ENCODE results near the gene ADGRF5.

Gene ADGRF5

DNA sequence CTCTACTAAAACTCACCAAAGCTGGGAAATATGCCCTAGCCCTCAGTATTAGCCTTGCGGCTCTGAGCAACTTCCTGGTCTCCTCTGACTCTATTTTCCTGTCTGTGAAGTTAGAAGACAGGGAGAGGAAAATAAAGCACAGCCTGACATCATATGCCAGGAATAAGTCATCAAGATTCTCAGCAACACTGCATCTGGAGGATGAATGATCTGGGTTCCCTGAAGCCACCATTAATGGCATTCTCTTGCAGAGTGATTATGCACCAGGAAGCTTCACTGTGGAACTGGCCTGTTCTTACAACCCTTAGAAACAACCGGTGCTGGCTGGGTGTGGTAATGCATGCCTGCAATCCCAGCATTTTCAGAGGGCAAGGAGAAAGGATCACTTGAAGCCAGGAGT lies 12.4 kb downstream of the ADGRF5 start:
- TF ChIP-seq CEBPB (IDR thresholded peaks at IDR 0.05), result no peak
- no peak for TF ChIP-seq FOXM1 (IDR thresholded peaks at IDR 0.05; ENCODE audit: borderline replicate concordance, low read depth)
- no peak for TF ChIP-seq TCF12 (IDR thresholded peaks at IDR 0.05; ENCODE audit: low read depth)
- no peak for TF ChIP-seq EGR1 (IDR thresholded peaks at IDR 0.05)
- no peak for TF ChIP-seq CREB1 (IDR thresholded peaks at IDR 0.05; ENCODE audit: low read depth)
- TF ChIP-seq, protein P1, sequence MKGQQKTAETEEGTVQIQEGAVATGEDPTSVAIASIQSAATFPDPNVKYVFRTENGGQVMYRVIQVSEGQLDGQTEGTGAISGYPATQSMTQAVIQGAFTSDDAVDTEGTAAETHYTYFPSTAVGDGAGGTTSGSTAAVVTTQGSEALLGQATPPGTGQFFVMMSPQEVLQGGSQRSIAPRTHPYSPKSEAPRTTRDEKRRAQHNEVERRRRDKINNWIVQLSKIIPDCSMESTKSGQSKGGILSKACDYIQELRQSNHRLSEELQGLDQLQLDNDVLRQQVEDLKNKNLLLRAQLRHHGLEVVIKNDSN (IDR thresholded peaks at IDR 0.05), result no peak
- TF ChIP-seq YY1 (IDR thresholded peaks at IDR 0.05; ENCODE audit: low read depth), result no peak
- TF ChIP-seq TEAD4 (IDR thresholded peaks at IDR 0.05), result no peak
- no peak for TF ChIP-seq TAF1 (IDR thresholded peaks at IDR 0.05; ENCODE audit: low read depth)
- TF ChIP-seq ZBTB7A (IDR thresholded peaks at IDR 0.05; ENCODE audit: low read depth), result no peak
- TF ChIP-seq NFIC (IDR thresholded peaks at IDR 0.05), result no peak
- TF ChIP-seq RAD21 (IDR thresholded peaks at IDR 0.05; ENCODE audit: low read depth), result no peak
- TF ChIP-seq, protein P2, sequence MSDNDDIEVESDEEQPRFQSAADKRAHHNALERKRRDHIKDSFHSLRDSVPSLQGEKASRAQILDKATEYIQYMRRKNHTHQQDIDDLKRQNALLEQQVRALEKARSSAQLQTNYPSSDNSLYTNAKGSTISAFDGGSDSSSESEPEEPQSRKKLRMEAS (IDR thresholded peaks at IDR 0.05), result no peak
- TF ChIP-seq EP300 (IDR thresholded peaks at IDR 0.05; ENCODE audit: borderline replicate concordance), result no peak
- TF ChIP-seq, protein P3, sequence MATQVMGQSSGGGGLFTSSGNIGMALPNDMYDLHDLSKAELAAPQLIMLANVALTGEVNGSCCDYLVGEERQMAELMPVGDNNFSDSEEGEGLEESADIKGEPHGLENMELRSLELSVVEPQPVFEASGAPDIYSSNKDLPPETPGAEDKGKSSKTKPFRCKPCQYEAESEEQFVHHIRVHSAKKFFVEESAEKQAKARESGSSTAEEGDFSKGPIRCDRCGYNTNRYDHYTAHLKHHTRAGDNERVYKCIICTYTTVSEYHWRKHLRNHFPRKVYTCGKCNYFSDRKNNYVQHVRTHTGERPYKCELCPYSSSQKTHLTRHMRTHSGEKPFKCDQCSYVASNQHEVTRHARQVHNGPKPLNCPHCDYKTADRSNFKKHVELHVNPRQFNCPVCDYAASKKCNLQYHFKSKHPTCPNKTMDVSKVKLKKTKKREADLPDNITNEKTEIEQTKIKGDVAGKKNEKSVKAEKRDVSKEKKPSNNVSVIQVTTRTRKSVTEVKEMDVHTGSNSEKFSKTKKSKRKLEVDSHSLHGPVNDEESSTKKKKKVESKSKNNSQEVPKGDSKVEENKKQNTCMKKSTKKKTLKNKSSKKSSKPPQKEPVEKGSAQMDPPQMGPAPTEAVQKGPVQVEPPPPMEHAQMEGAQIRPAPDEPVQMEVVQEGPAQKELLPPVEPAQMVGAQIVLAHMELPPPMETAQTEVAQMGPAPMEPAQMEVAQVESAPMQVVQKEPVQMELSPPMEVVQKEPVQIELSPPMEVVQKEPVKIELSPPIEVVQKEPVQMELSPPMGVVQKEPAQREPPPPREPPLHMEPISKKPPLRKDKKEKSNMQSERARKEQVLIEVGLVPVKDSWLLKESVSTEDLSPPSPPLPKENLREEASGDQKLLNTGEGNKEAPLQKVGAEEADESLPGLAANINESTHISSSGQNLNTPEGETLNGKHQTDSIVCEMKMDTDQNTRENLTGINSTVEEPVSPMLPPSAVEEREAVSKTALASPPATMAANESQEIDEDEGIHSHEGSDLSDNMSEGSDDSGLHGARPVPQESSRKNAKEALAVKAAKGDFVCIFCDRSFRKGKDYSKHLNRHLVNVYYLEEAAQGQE (IDR thresholded peaks at IDR 0.05; ENCODE audit: low read depth), result no peak

DNA sequence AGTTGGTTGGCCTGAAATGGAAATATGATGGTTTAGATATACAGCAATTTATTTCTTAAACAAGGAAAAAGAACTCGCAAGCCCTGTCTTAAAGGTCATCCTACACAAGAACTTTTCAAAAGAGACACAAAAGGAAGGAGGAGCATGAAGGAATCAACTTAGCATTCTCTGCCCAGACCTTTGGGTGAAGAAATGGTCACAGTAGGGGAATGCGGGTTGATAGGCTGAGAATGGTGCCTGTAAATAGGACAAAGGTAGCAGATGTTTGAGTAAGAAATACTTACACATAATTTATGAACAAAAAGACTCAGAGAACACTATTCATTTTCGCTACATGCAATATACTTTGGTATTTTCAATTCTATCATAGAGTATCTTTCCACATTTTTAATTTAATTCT lies 15.0 kb downstream of the ADGRF5 start:
- TF ChIP-seq, protein P3 (IDR thresholded peaks at IDR 0.05; ENCODE audit: low read depth), result no peak
- no peak for TF ChIP-seq FOXM1 (IDR thresholded peaks at IDR 0.05; ENCODE audit: borderline replicate concordance, low read depth)
- TF ChIP-seq TAF1 (IDR thresholded peaks at IDR 0.05; ENCODE audit: low read depth), result no peak
- TF ChIP-seq CEBPB (IDR thresholded peaks at IDR 0.05), result no peak
- no peak for TF ChIP-seq EP300 (IDR thresholded peaks at IDR 0.05; ENCODE audit: borderline replicate concordance)
- TF ChIP-seq TCF12 (IDR thresholded peaks at IDR 0.05; ENCODE audit: low read depth), result no peak
- no peak for TF ChIP-seq EGR1 (IDR thresholded peaks at IDR 0.05)
- no peak for TF ChIP-seq CREB1 (IDR thresholded peaks at IDR 0.05; ENCODE audit: low read depth)
- TF ChIP-seq, protein P1 (IDR thresholded peaks at IDR 0.05), result no peak
- no peak for TF ChIP-seq YY1 (IDR thresholded peaks at IDR 0.05; ENCODE audit: low read depth)
- TF ChIP-seq TEAD4 (IDR thresholded peaks at IDR 0.05), result no peak
- TF ChIP-seq RAD21 (IDR thresholded peaks at IDR 0.05; ENCODE audit: low read depth), result no peak
- no peak for TF ChIP-seq ZBTB7A (IDR thresholded peaks at IDR 0.05; ENCODE audit: low read depth)
- TF ChIP-seq NFIC (IDR thresholded peaks at IDR 0.05), result no peak

DNA sequence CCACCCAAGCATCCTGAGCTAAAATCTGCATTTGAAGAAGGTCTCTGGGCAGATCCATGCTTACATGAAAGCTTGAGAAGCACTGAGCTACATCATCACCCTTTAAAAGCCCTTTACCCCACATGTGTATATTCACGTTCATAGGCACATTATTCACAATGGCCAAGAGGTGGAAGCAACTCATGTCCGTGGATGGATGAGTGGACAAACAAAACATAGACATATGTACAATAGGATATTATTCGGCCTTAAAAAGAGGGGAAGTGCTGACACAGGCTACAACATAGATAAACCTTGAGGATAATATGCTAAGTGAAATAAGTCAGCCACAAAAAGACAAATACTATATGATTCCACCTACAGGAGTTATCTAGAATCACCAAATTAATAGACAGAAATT lies 17.6 kb downstream of the ADGRF5 start:
- no peak for TF ChIP-seq ZBTB7A (IDR thresholded peaks at IDR 0.05; ENCODE audit: low read depth)
- TF ChIP-seq EGR1 (IDR thresholded peaks at IDR 0.05), result no peak
- TF ChIP-seq, protein P1 (IDR thresholded peaks at IDR 0.05), result no peak
- TF ChIP-seq, protein P3 (IDR thresholded peaks at IDR 0.05; ENCODE audit: low read depth), result no peak
- no peak for TF ChIP-seq CREB1 (IDR thresholded peaks at IDR 0.05; ENCODE audit: low read depth)
- no peak for TF ChIP-seq YY1 (IDR thresholded peaks at IDR 0.05; ENCODE audit: low read depth)
- TF ChIP-seq TAF1 (IDR thresholded peaks at IDR 0.05; ENCODE audit: low read depth), result no peak
- no peak for TF ChIP-seq TEAD4 (IDR thresholded peaks at IDR 0.05)
- TF ChIP-seq NFIC (IDR thresholded peaks at IDR 0.05), result no peak
- TF ChIP-seq TCF12 (IDR thresholded peaks at IDR 0.05; ENCODE audit: low read depth), result no peak
- TF ChIP-seq RAD21 (IDR thresholded peaks at IDR 0.05; ENCODE audit: low read depth), result no peak
- TF ChIP-seq EP300 (IDR thresholded peaks at IDR 0.05; ENCODE audit: borderline replicate concordance), result no peak
- TF ChIP-seq FOXM1 (IDR thresholded peaks at IDR 0.05; ENCODE audit: borderline replicate concordance, low read depth), result no peak
- TF ChIP-seq, protein P2 (IDR thresholded peaks at IDR 0.05), result no peak
- no peak for TF ChIP-seq CEBPB (IDR thresholded peaks at IDR 0.05)

DNA sequence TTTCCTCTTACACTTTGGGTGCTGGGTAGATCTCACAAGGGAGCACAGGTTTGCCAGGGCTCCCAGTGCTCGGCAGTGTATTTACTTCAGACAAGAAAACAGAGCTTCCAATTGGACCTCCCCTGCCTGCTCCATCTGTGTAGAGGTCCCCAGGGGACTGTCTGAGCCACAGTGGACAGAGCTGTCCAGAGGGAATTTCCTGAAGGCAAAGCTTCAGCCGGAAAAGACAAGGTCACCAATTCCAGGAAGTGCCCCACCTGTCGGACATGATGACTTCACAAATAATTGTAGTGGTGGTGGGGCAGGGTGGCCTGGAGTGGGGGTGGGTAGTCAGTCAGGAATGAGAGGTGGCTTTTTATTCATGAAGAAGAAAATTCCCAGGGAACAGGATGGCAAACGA lies 18.6 kb downstream of the ADGRF5 start:
- TF ChIP-seq TAF1 (IDR thresholded peaks at IDR 0.05; ENCODE audit: low read depth) (no peak), TCF12 (IDR thresholded peaks at IDR 0.05; ENCODE audit: low read depth) (no peak)
- TF ChIP-seq, protein P3 (IDR thresholded peaks at IDR 0.05; ENCODE audit: low read depth), result no peak

Data from Ishikawa (cell line).